A549 (cell line): Measurements from ENCODE around the gene MED1.

Experiments
- CTCF ChIP-seq: fragments of >200 bp; sonication (Bioruptor Twin); formaldehyde crosslinking; IDR thresholded peaks from 3 replicates; pipeline ENCODE4 v1.5.1; 2016
- FOSL2 ChIP-seq, 2 experiments: fragments of 450-650 bp in 1 of 2; fragments of >200 bp in 1 of 2; sonication (Bioruptor Twin) in 1 of 2; formaldehyde crosslinking; IDR thresholded peaks; 2 replicates each; pipeline versions ENCODE4 v1.5.0 to v1.6.1; 2016 to 2020; ENCODE audit warnings: mild to moderate bottlenecking in 1 of 2, moderate library complexity in 1 of 2
- HDAC2 ChIP-seq: fragments of 200-600 bp; sonication (generic); IDR thresholded peaks from 2 replicates; pipeline ENCODE4 v1.6.1; 2016
- MAFK ChIP-seq: fragments of 450-650 bp; IDR thresholded peaks from 2 replicates; pipeline ENCODE4 v1.6.1; 2014; ENCODE audit not compliant: partially characterized antibody
- SMC3 ChIP-seq: fragments of >200 bp; sonication (Bioruptor Twin); formaldehyde crosslinking; IDR thresholded peaks from 3 replicates; pipeline ENCODE4 v1.6.1; 2018; ENCODE audit warnings: inconsistent platforms
- ZFP36 ChIP-seq: fragments of 450-650 bp; IDR thresholded peaks from 2 replicates; pipeline ENCODE4 v1.6.1; 2014; ENCODE audit warnings: borderline replicate concordance; ENCODE audit not compliant: partially characterized antibody

GRCh38 chr17:39405436-39405835 is 45.6 kb downstream of the MED1 start:
- no peak for TF ChIP-seq SMC3
- TF ChIP-seq FOSL2 (IDR thresholded peaks at IDR 0.05), result no peak
- TF ChIP-seq FOSL2 (CRISPR knock-in tag; IDR thresholded peaks at IDR 0.05), result no peak
- TF ChIP-seq MAFK, result no peak
- no peak for TF ChIP-seq CTCF
- TF ChIP-seq ZFP36, result no peak
- no peak for TF ChIP-seq HDAC2
